ENCODE measurements around the gene MERTK.
"Not testable (repeated sequence)": the region's sequence is repeated elsewhere in the genome, so short reads cannot be mapped to it uniquely, and the experiment has no call there.

MERTK gene

DNA sequence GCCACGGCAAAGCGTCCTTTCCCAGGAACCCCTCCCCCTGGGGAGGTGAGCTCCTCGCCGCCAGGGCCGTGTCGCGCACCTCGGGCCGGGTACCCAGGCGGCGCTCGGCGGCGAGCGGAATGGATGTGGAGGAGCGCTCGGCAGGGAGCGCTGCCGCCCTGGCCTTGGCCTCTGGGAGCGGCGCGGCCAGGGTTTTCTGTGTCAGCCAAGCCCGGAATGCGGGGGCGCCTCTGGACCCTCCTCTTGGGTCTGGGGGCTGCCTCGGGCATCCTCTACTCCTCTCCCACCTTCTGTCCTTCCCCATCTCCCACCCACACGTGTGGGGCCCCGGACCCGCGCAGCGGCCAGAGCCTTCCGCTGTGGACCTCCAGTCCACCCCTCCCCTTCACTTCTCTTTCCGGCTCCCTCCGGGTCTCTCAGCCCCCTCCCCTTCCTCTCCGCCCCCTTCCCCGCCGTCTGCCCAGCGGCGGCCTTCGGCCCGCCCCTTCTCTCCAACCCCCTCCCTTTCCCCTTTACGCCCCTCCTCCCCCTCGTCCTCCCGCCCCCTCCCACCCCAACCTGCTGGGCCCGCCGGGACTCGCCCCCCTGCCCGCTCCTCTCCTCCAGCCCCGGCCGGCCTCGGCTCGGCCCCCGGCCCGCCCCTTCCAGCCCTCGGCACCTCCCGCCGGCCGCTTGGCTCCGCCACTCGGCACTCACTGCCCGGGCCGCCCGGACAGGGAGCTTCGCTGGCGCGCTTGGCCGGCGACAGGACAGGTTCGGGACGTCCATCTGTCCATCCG lies at the start of gene MERTK:
Gene MERTK, plus strand, starts transcription at position 684 of the 779 bp plus-strand sequence. CDS start 129 bp downstream, outside the sequence.
- Histone ChIP-seq H3K9me3 (ENCODE audit: control insufficient read depth, low read depth, low read length) (no peaks in the 10 kb centered on the region), H3K27ac (ENCODE audit: low read length) (no peak within 1 kb of the TSS), H3K36me3 (ENCODE audit: control insufficient read depth, low read depth, low read length) (no peaks in the 10 kb centered on the region), H3K4me1 (ENCODE audit: control insufficient read depth, low read depth, low read length) (peaks cover 5% of the 10 kb centered on the region), H3K9ac (ENCODE audit: low read length) (peak within 1 kb of the TSS; percentile 41), H3K4me3 (ENCODE audit: low read length) (peak within 1 kb of the TSS; percentile 81), H3K27me3 (ENCODE audit: control insufficient read depth, insufficient read depth, low read length) (peaks cover 40% of the 10 kb centered on the region)

- not testable (repeated sequence) for H3K9ac ChIP-seq (ENCODE audit: low read length); H3K27ac ChIP-seq (ENCODE audit: low read length)
- peaks cover 11% of the 10 kb centered on the region for H3K36me3 ChIP-seq (ENCODE audit: control insufficient read depth, low read depth, low read length)
Observed at GRCh38 chr2:111850646-111851045, 47.8 kb upstream of the MERTK start.

DNA sequence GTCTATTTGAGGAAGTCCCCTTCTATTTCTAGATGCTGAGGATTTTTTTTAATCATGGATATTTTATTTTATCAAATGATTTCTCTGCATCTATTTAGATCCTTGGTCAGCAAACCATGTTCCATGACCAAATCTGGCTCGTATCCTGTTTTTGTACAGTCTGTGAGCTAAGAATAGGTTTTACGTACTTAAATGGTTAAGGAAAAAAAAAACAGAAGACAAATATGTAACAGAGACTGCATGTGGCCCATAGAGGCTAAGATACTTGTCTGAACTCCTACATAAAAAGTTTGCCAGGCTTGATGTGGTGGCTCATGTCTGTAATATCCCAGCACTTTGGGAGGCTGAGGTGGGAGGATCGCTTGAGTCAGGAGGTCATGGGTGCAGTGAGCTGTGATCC lies 45.9 kb upstream of the MERTK start:
- H3K9me3 ChIP-seq (ENCODE audit: control insufficient read depth, low read depth, low read length); H3K9ac ChIP-seq (ENCODE audit: low read length): not testable (repeated sequence)
- H3K36me3 ChIP-seq (ENCODE audit: control insufficient read depth, low read depth, low read length) = peaks cover 14% of the 10 kb centered on the region

More at GRCh38 chr2:111850646-111851045, 47.8 kb upstream of the MERTK start:
- not testable (repeated sequence) for H3K27me3 ChIP-seq (ENCODE audit: control insufficient read depth, insufficient read depth, low read length); H3K4me3 ChIP-seq (ENCODE audit: low read length); H3K9me3 ChIP-seq (ENCODE audit: control insufficient read depth, low read depth, low read length); H3K4me1 ChIP-seq (ENCODE audit: control insufficient read depth, low read depth, low read length)

DNA sequence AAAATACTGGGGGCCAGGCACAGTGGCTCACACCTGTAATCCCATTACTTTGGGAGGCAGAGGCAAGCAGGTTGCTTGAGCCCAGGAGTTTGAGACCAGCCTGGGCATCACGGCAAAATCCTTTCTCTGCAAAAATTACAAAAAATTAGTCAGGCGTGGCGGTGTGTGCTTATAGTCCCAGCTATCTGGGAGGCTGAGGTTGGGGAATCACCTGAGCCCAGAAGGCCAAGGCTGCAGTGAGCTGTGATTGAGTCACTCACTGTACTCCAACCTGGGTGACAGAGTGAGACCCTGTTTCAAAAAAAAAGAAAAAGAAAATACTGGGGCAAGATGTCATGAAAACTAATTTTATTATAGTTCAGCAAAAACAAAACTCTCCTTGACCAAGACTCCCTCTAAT lies 38.4 kb upstream of the MERTK start:
- not testable (repeated sequence) for H3K27me3 ChIP-seq (ENCODE audit: control insufficient read depth, insufficient read depth, low read length); H3K9ac ChIP-seq (ENCODE audit: low read length); H3K27ac ChIP-seq (ENCODE audit: low read length); H3K4me3 ChIP-seq (ENCODE audit: low read length); H3K4me1 ChIP-seq (ENCODE audit: control insufficient read depth, low read depth, low read length); H3K9me3 ChIP-seq (ENCODE audit: control insufficient read depth, low read depth, low read length)
- H3K36me3 ChIP-seq (ENCODE audit: control insufficient read depth, low read depth, low read length) = peaks cover 11% of the 10 kb centered on the region

More for the DNA sequence above, 45.9 kb upstream of the MERTK start:
- not testable (repeated sequence) for H3K27me3 ChIP-seq (ENCODE audit: control insufficient read depth, insufficient read depth, low read length); H3K27ac ChIP-seq (ENCODE audit: low read length); H3K4me1 ChIP-seq (ENCODE audit: control insufficient read depth, low read depth, low read length); H3K4me3 ChIP-seq (ENCODE audit: low read length)

DNA sequence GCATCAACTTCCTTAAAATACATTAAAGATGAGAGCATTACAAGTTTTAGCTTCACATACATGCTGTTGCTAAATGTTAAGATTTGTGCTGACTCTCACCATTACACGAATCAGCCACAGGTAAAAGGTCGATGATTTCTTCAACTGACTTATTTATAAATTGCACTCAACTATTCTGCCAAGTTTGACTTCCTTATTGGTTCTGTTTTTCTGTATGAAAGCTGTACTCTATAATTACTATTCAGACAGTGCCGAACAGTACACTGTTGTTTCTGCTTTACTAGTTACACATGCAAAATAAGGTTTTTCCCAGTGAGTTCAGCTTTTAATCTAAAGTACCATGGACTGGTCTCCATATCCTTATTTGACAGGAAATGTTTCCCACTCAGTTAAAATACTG lies 33.3 kb upstream of the MERTK start:
- not testable (repeated sequence) for H3K4me3 ChIP-seq (ENCODE audit: low read length); H3K27me3 ChIP-seq (ENCODE audit: control insufficient read depth, insufficient read depth, low read length); H3K9ac ChIP-seq (ENCODE audit: low read length); H3K27ac ChIP-seq (ENCODE audit: low read length); H3K9me3 ChIP-seq (ENCODE audit: control insufficient read depth, low read depth, low read length); H3K4me1 ChIP-seq (ENCODE audit: control insufficient read depth, low read depth, low read length)
- H3K36me3 ChIP-seq (ENCODE audit: control insufficient read depth, low read depth, low read length) = peaks cover 10% of the 10 kb centered on the region

- H3K9ac ChIP-seq (ENCODE audit: low read length); H3K27me3 ChIP-seq (ENCODE audit: control insufficient read depth, insufficient read depth, low read length); H3K4me3 ChIP-seq (ENCODE audit: low read length); H3K9me3 ChIP-seq (ENCODE audit: control insufficient read depth, low read depth, low read length); H3K27ac ChIP-seq (ENCODE audit: low read length); H3K4me1 ChIP-seq (ENCODE audit: control insufficient read depth, low read depth, low read length): not testable (repeated sequence)
- peaks cover 34% of the 10 kb centered on the region for H3K36me3 ChIP-seq (ENCODE audit: control insufficient read depth, low read depth, low read length)
Observed at GRCh38 chr2:111872806-111873205, 25.6 kb upstream of the MERTK start.

- H3K4me3 ChIP-seq (ENCODE audit: low read length) = peak within 1 kb of the TSS; percentile 85
- peaks cover 5% of the 10 kb centered on the region for H3K36me3 ChIP-seq (ENCODE audit: control insufficient read depth, low read depth, low read length)
- no peaks in the 10 kb centered on the region for H3K27me3 ChIP-seq (ENCODE audit: control insufficient read depth, insufficient read depth, low read length)
- no peaks in the 10 kb centered on the region for H3K9me3 ChIP-seq (ENCODE audit: control insufficient read depth, low read depth, low read length)
- peak within 1 kb of the TSS; percentile 96 for H3K9ac ChIP-seq (ENCODE audit: low read length)
- peak within 1 kb of the TSS; percentile 69 for H3K27ac ChIP-seq (ENCODE audit: low read length)
- no peaks in the 10 kb centered on the region for H3K4me1 ChIP-seq (ENCODE audit: control insufficient read depth, low read depth, low read length)
Observed at GRCh38 chr2:111883661-111884591, 14.5 kb upstream of the MERTK start, which contains the start of gene ANAPC1. Gene ANAPC1 (minus strand): TSS chr2:111884193. CDS start chr2:111880825, 3,368 bp downstream.

DNA sequence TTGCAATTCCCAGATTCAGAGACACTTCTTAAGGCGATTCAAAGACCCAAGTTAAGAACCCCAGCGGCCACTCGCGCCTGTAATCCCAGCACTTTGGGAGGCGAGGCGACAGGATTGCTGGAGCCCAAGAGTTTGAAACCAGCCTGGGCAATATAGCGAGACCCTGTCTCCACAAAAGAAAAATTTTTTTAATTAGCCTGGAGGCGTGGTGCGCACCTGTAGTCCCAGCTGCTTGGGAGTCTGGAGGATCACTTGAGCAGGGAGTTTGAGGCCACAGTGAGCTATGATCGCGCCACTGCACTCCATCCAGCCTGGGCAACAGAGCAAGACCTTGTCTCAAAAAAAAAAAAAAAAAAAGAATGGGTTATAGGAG lies 13.8 kb upstream of the MERTK start:
- Histone ChIP-seq H3K4me3 (ENCODE audit: low read length) (peak overlapping the region; percentile 85), H3K27ac (ENCODE audit: low read length) (peak overlapping the region; percentile 69), H3K9me3 (ENCODE audit: control insufficient read depth, low read depth, low read length) (no peaks in the 10 kb centered on the region)

DNA sequence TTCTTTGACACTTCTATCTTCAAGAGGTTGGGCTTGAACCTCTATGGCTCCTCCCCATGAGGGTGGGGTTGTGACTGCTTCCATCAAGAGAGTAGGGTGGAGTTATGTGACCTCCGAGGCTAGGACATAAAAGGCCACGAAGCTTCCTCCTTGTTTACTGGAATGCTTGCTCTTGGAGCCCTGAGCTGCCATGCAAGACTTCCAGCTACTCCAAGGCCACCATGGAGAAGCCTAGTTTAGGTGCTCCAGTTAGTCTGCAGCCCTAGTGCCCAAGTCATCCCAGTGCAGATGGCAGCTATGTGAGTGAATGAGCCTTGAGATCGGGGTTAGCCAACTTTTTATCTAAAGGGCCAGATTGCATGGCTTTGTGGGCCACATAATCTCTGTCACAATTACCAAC lies 2.4 kb upstream of the MERTK start:
- Histone ChIP-seq H3K9ac (ENCODE audit: low read length) (no peak overlapping the region), H3K36me3 (ENCODE audit: control insufficient read depth, low read depth, low read length) (no peaks in the 10 kb centered on the region), H3K4me3 (ENCODE audit: low read length) (no peak overlapping the region), H3K27ac (ENCODE audit: low read length) (no peak overlapping the region), H3K4me1 (ENCODE audit: control insufficient read depth, low read depth, low read length) (peaks cover 5% of the 10 kb centered on the region), H3K9me3 (ENCODE audit: control insufficient read depth, low read depth, low read length) (no peaks in the 10 kb centered on the region), H3K27me3 (ENCODE audit: control insufficient read depth, insufficient read depth, low read length) (peaks cover 36% of the 10 kb centered on the region)

More for the DNA sequence above, 13.8 kb upstream of the MERTK start:
- peak overlapping the region; percentile 96 for H3K9ac ChIP-seq (ENCODE audit: low read length)
- no peaks in the 10 kb centered on the region for H3K4me1 ChIP-seq (ENCODE audit: control insufficient read depth, low read depth, low read length)
- H3K36me3 ChIP-seq (ENCODE audit: control insufficient read depth, low read depth, low read length) = peaks cover 5% of the 10 kb centered on the region
- no peaks in the 10 kb centered on the region for H3K27me3 ChIP-seq (ENCODE audit: control insufficient read depth, insufficient read depth, low read length)

DNA sequence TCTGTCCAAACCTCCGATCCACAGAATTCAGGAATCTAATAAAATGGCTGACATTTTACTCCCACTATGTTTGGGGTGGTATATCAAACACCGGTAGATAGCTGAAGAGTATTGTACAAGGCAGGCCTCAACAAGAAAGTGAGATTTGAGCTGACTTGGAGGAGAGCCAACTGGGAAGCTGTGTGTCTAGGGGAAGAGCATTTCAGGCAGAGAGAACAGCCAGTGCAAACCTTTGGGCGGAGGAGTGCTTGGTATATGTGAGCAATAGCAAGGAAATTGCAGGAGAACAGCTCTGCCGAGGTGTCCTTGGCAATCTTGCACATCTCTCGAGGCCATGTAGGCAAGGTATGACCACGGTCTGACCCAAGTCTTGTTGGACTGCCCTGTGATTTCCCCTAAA lies 1.8 kb upstream of the MERTK start:
- Histone ChIP-seq H3K9ac (ENCODE audit: low read length) (no peak overlapping the region), H3K27ac (ENCODE audit: low read length) (no peak overlapping the region), H3K9me3 (ENCODE audit: control insufficient read depth, low read depth, low read length) (no peaks in the 10 kb centered on the region), H3K27me3 (ENCODE audit: control insufficient read depth, insufficient read depth, low read length) (peaks cover 40% of the 10 kb centered on the region), H3K4me3 (ENCODE audit: low read length) (no peak overlapping the region), H3K4me1 (ENCODE audit: control insufficient read depth, low read depth, low read length) (peaks cover 5% of the 10 kb centered on the region), H3K36me3 (ENCODE audit: control insufficient read depth, low read depth, low read length) (no peaks in the 10 kb centered on the region)

DNA sequence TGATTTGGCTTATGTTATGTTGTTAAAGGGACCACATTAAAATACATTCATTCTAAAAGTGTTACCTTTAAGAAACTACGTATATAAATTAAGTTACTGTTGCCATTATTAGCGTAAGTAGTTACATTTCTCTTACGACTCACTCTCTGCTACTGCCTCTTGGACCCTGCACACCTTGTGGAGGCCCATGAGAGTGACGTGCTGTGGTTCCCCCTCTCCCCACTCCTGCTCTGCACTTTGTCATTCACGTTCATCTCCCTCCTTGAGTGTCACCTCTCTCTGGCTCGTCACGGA lies 830 bp upstream of the MERTK start:
- H3K36me3 ChIP-seq (ENCODE audit: control insufficient read depth, low read depth, low read length) = no peaks in the 10 kb centered on the region
- peaks cover 5% of the 10 kb centered on the region for H3K4me1 ChIP-seq (ENCODE audit: control insufficient read depth, low read depth, low read length)
- H3K27me3 ChIP-seq (ENCODE audit: control insufficient read depth, insufficient read depth, low read length) = peaks cover 40% of the 10 kb centered on the region
- no peak overlapping the region for H3K27ac ChIP-seq (ENCODE audit: low read length)
- H3K9ac ChIP-seq (ENCODE audit: low read length) = peak overlapping the region; percentile 41
- no peaks in the 10 kb centered on the region for H3K9me3 ChIP-seq (ENCODE audit: control insufficient read depth, low read depth, low read length)
- peak overlapping the region; percentile 81 for H3K4me3 ChIP-seq (ENCODE audit: low read length)
